Endothelial cell (in vitro differentiated cells): ENCODE measurements around the gene PEX7. TPM values are rescaled to one million over a fixed set of nuclear protein-coding genes. Genes with fewer than 3 reads are reported as not detected.

ENCODE experiments used
- DNase-seq: peaks from one replicate; pipeline ENCODE4 v3.0.0; 2021; ENCODE audit warnings: low spot score
- H3K27ac Mint-ChIP-seq: one replicate; pipeline ENCODE4 v1.8.0; 2021; ENCODE audit warnings: mixed read lengths, inconsistent platforms; ENCODE audit not compliant: unreplicated experiment
- H3K27me3 Mint-ChIP-seq: one replicate; pipeline ENCODE4 v1.8.0; 2021; ENCODE audit warnings: mild to moderate bottlenecking, moderate library complexity, mixed read lengths, inconsistent platforms; ENCODE audit not compliant: unreplicated experiment
- H3K36me3 Mint-ChIP-seq: one replicate; pipeline ENCODE4 v1.8.0; 2021; ENCODE audit warnings: mild to moderate bottlenecking, low read depth, mixed read lengths, inconsistent platforms; ENCODE audit not compliant: unreplicated experiment
- H3K4me1 Mint-ChIP-seq: one replicate; pipeline ENCODE4 v1.8.0; 2021; ENCODE audit warnings: mild to moderate bottlenecking, mixed read lengths, inconsistent platforms; ENCODE audit not compliant: unreplicated experiment
- H3K4me3 Mint-ChIP-seq: one replicate; pipeline ENCODE4 v1.8.0; 2021; ENCODE audit warnings: mild to moderate bottlenecking, mixed read lengths, inconsistent platforms; ENCODE audit not compliant: unreplicated experiment
- H3K9me3 Mint-ChIP-seq: one replicate; pipeline ENCODE4 v1.8.0; 2021; ENCODE audit warnings: mixed read lengths, inconsistent platforms; ENCODE audit not compliant: unreplicated experiment
- CTCF ChIP-seq: fragments of 200-600 bp; sonication (generic); IDR thresholded peaks from one replicate; pipeline ENCODE4 v1.5.0; 2021; ENCODE audit warnings: antibody characterized with exemption; ENCODE audit not compliant: unreplicated experiment
- total RNA-seq: library from RNA; stranded (reverse); fragmentation: NEBNext Ultra II Directional; extraction: Animal tissue kit (Norgen Biotek cat#: 25700); gene quantifications from one replicate; pipeline ENCODE4 v1.2.1, GENCODE V29; 2021; ENCODE audit not compliant: unreplicated experiment

Gene PEX7
- total RNA-seq, 1 donor from 2014 or later: 3.7 TPM

GRCh38 chr6:136793363-136793762, 29.0 kb upstream of the PEX7 start:
- TF ChIP-seq CTCF: no peak
- Mint-ChIP-seq H3K9me3 (no peaks in the 10 kb centered on the region), H3K36me3 (peaks cover 3% of the 10 kb centered on the region), H3K4me3 (peak overlapping the region; percentile 74), H3K27ac (no peak overlapping the region), H3K4me1 (peaks cover 4% of the 10 kb centered on the region), H3K27me3 (peaks cover 7% of the 10 kb centered on the region)
- DNase-seq: no peak

- Mint-ChIP-seq H3K27ac (no peak overlapping the region), H3K4me1 (peaks cover 4% of the 10 kb centered on the region), H3K27me3 (peaks cover 7% of the 10 kb centered on the region), H3K36me3 (peaks cover 3% of the 10 kb centered on the region), H3K9me3 (no peaks in the 10 kb centered on the region), H3K4me3 (no peak overlapping the region)
- no peak for TF ChIP-seq CTCF
- no peak for DNase-seq
Measured at GRCh38 chr6:136795386-136795785, 27.0 kb upstream of the PEX7 start.

GRCh38 chr6:136795996-136796395, 26.4 kb upstream of the PEX7 start:
- no peak for DNase-seq
- H3K27ac Mint-ChIP-seq: no peak overlapping the region
- H3K4me3 Mint-ChIP-seq: no peak overlapping the region
- H3K27me3 Mint-ChIP-seq: peaks cover 6% of the 10 kb centered on the region
- H3K36me3 Mint-ChIP-seq: peaks cover 3% of the 10 kb centered on the region
- peaks cover 4% of the 10 kb centered on the region for H3K4me1 Mint-ChIP-seq
- no peaks in the 10 kb centered on the region for H3K9me3 Mint-ChIP-seq
- no peak for TF ChIP-seq CTCF

- no peak for DNase-seq
- H3K9me3 Mint-ChIP-seq: no peaks in the 10 kb centered on the region
Measured at GRCh38 chr6:136798044-136798443, 24.3 kb upstream of the PEX7 start.

GRCh38 chr6:136801581-136801980, 20.8 kb upstream of the PEX7 start:
- Mint-ChIP-seq H3K27me3 (no peaks in the 10 kb centered on the region), H3K27ac (no peak overlapping the region)
- no peak for TF ChIP-seq CTCF

More at GRCh38 chr6:136798044-136798443, 24.3 kb upstream of the PEX7 start:
- Mint-ChIP-seq H3K36me3 (no peaks in the 10 kb centered on the region), H3K4me1 (no peaks in the 10 kb centered on the region), H3K4me3 (no peak overlapping the region), H3K27ac (no peak overlapping the region), H3K27me3 (peaks cover 2% of the 10 kb centered on the region)
- TF ChIP-seq CTCF: no peak

More at GRCh38 chr6:136801581-136801980, 20.8 kb upstream of the PEX7 start:
- Mint-ChIP-seq H3K9me3 (no peaks in the 10 kb centered on the region), H3K4me1 (no peaks in the 10 kb centered on the region), H3K4me3 (no peak overlapping the region), H3K36me3 (no peaks in the 10 kb centered on the region)
- DNase-seq: no peak
